SK-N-SH (cell line): ENCODE data around the gene MAU2. TPM values are rescaled to one million over a fixed set of nuclear protein-coding genes. Genes with fewer than 3 reads are reported as not detected.

Source experiments
- CTCF ChIA-PET: fragments of 300-600, 350-600 bp; formaldehyde crosslinking; extraction: SDS; loops from one replicate; lab custom pipeline; 2021; lab: Yijun Ruan, JAX
- POLR2A ChIA-PET: fragments of 350-600 bp; sonication (Branson Sonifier 250); formaldehyde crosslinking; extraction: SDS; loops from one replicate; lab custom pipeline; 2020; ENCODE audit warnings: antibody characterized with exemption, inconsistent platforms; lab: Yijun Ruan, JAX
- DNase-seq: peaks from one replicate; pipeline ENCODE4 v3.0.0; 2012
- H2AFZ ChIP-seq: fragments of 200-600 bp; sonication (generic); 2 replicates; pipeline ENCODE4 v1.8.1; 2016; ENCODE audit warnings: antibody characterized with exemption, mild to moderate bottlenecking, low read depth
- H3F3A ChIP-seq: fragments of 200-600 bp; sonication (generic); replicated peaks from 2 replicates; pipeline ENCODE3; 2016; ENCODE audit warnings: antibody characterized with exemption, mild to moderate bottlenecking; ENCODE audit not compliant: insufficient read depth
- H3K27ac ChIP-seq, 2 experiments: fragments of 200-500 bp in 1 of 2; fragments of 200-600 bp in 1 of 2; sonication (Bioruptor generic) in 1 of 2; sonication (generic), shearing (Covaris generic) in 1 of 2; 2 replicates each; pipeline versions ENCODE4 v1.5.1 to v1.6.1; 2014 to 2016; ENCODE audit warnings: low read depth in 2 of 2, inconsistent platforms in 1 of 2, low read length in 1 of 2, mild to moderate bottlenecking in 1 of 2, mixed read lengths in 1 of 2
- H3K27me3 ChIP-seq: fragments of 200-600 bp; sonication (generic), shearing (Covaris generic); 2 replicates; pipeline ENCODE4 v1.6.1; 2016; ENCODE audit warnings: mixed run types; ENCODE audit not compliant: insufficient read depth
- H3K36me3 ChIP-seq, 2 experiments: fragments of 200-500 bp in 1 of 2; fragments of 200-600 bp in 1 of 2; sonication (Bioruptor generic) in 1 of 2; sonication (generic) in 1 of 2; replicated peaks in 1 of 2; 2 replicates each; pipeline versions ENCODE3 to v1.5.1; 2014 to 2016; ENCODE audit warnings: low read length in 1 of 2, mild to moderate bottlenecking in 1 of 2; ENCODE audit not compliant: insufficient read depth in 2 of 2, control insufficient read depth in 1 of 2
- H3K4me1 ChIP-seq, 2 experiments: fragments of 200-500 bp in 1 of 2; fragments of 200-600 bp in 1 of 2; sonication (Bioruptor generic) in 1 of 2; sonication (generic), shearing (Covaris generic) in 1 of 2; 2 replicates each; pipeline versions ENCODE4 v1.5.1 to v1.6.1; 2014 to 2016; ENCODE audit warnings: low read depth in 1 of 2, low read length in 1 of 2, mixed run types in 1 of 2; ENCODE audit not compliant: insufficient read depth in 2 of 2, control insufficient read depth in 1 of 2
- H3K4me2 ChIP-seq: fragments of 200-600 bp; sonication (generic), shearing (Covaris generic); 2 replicates; pipeline ENCODE4 v1.6.1; 2017; ENCODE audit warnings: mixed run types
- H3K4me3 ChIP-seq, 2 experiments: fragments of 200-500 bp in 1 of 2; fragments of 200-600 bp in 1 of 2; sonication (Bioruptor generic) in 1 of 2; sonication (generic), shearing (Covaris generic) in 1 of 2; 2 replicates each; pipeline versions ENCODE4 v1.5.1 to v1.8.1; 2014 to 2016; ENCODE audit warnings: low read depth in 2 of 2, inconsistent platforms in 1 of 2, low read length in 1 of 2, mild to moderate bottlenecking in 1 of 2, mixed read lengths in 1 of 2, moderate library complexity in 1 of 2
- H3K79me2 ChIP-seq: fragments of 200-600 bp; sonication (generic); 2 replicates; pipeline ENCODE4 v1.8.1; 2017; ENCODE audit warnings: mild to moderate bottlenecking; ENCODE audit not compliant: insufficient read depth
- H3K9ac ChIP-seq: fragments of 200-600 bp; sonication (generic); 2 replicates; pipeline ENCODE4 v1.6.1; 2017; ENCODE audit warnings: mixed run types
- H3K9me2 ChIP-seq: fragments of 200-600 bp; sonication (generic); 2 replicates; pipeline ENCODE4 v1.6.1; 2017; ENCODE audit warnings: mixed run types
- H3K9me3 ChIP-seq: fragments of 200-600 bp; sonication (generic); 2 replicates; pipeline ENCODE4 v1.6.1; 2017; ENCODE audit warnings: mixed run types, mild to moderate bottlenecking, moderate library complexity
- H4K20me1 ChIP-seq: fragments of 200-600 bp; sonication (generic); 2 replicates; pipeline ENCODE4 v1.6.1; 2017; ENCODE audit warnings: mild to moderate bottlenecking, mixed run types; ENCODE audit not compliant: insufficient read depth
- CHD2 ChIP-seq: fragments of 150-350 bp; IDR thresholded peaks from 2 replicates; pipeline ENCODE4 v1.6.1; 2018; ENCODE audit warnings: low read length; ENCODE audit not compliant: partially characterized antibody
- CTCF ChIP-seq: fragments of 200-600 bp; sonication (generic); IDR thresholded peaks from 2 replicates; pipeline ENCODE4 v1.6.1; 2017; ENCODE audit warnings: antibody characterized with exemption, mild to moderate bottlenecking, moderate library complexity
- ELF1 ChIP-seq: IDR thresholded peaks from 2 replicates; pipeline ENCODE4 v1.4.0; 2012
- EP300 ChIP-seq, 2 experiments: IDR thresholded peaks; 2 replicates each; pipeline versions ENCODE4 v1.4.0 to v1.6.1; 2012; ENCODE audit warnings: borderline replicate concordance in 1 of 2, low read depth in 1 of 2, low read length in 1 of 2
- EZH2phosphoT487 ChIP-seq: fragments of 200-600 bp; sonication (generic); IDR thresholded peaks from 2 replicates; pipeline ENCODE4 v1.6.1; 2017; ENCODE audit warnings: low read depth, mixed run types, mild to moderate bottlenecking, antibody characterized with exemption, moderate library complexity, borderline replicate concordance
- FOXM1 ChIP-seq: IDR thresholded peaks from 2 replicates; pipeline ENCODE4 v1.4.0; 2012; ENCODE audit warnings: low read depth, mild to moderate bottlenecking
- GABPA ChIP-seq: IDR thresholded peaks from 2 replicates; pipeline ENCODE4 v1.4.0; 2012; ENCODE audit warnings: low read depth, mild to moderate bottlenecking
- GATA2 ChIP-seq: sonication (generic); formaldehyde crosslinking; IDR thresholded peaks from 2 replicates; pipeline ENCODE4 v1.5.0; 2020; ENCODE audit warnings: mild to moderate bottlenecking, missing genetic modification reagents
- IRF3 ChIP-seq: fragments of 150-350 bp; IDR thresholded peaks from 2 replicates; pipeline ENCODE4 v1.6.1; 2016; ENCODE audit warnings: mild to moderate bottlenecking, low read depth, low read length
- MAX ChIP-seq: IDR thresholded peaks from 2 replicates; pipeline ENCODE4 v1.4.0; 2012; ENCODE audit warnings: low read depth
- PBX3 ChIP-seq: IDR thresholded peaks from 2 replicates; pipeline ENCODE4; 2012
- POLR2AphosphoS5 ChIP-seq: IDR thresholded peaks from 2 replicates; pipeline ENCODE4 v1.6.1; 2012; ENCODE audit warnings: low read depth, low read length
- RCOR1 ChIP-seq: fragments of 150-350 bp; IDR thresholded peaks from 2 replicates; pipeline ENCODE4 v1.6.1; 2017; ENCODE audit warnings: antibody characterized with exemption, low read length
- RFX5 ChIP-seq: IDR thresholded peaks from 2 replicates; pipeline ENCODE4 v1.6.1; 2012; ENCODE audit warnings: mild to moderate bottlenecking, improper control_type of control experiment, low read length
- SIN3A ChIP-seq: IDR thresholded peaks from 2 replicates; pipeline ENCODE4 v1.6.1; 2012; ENCODE audit warnings: low read depth, mild to moderate bottlenecking, low read length, moderate library complexity, borderline replicate concordance
- SMC3 ChIP-seq: IDR thresholded peaks from 2 replicates; pipeline ENCODE4 v1.6.1; 2012; ENCODE audit warnings: low read depth, low read length, improper control_type of control experiment
- TAF1 ChIP-seq: IDR thresholded peaks from 2 replicates; pipeline ENCODE4 v1.6.1; 2012; ENCODE audit warnings: low read depth, mild to moderate bottlenecking, low read length, moderate library complexity, borderline replicate concordance
- TCF12 ChIP-seq: IDR thresholded peaks from 2 replicates; pipeline ENCODE4 v1.4.0; 2012
- USF2 ChIP-seq: fragments of 150-350 bp; IDR thresholded peaks from 2 replicates; pipeline ENCODE4 v1.6.1; 2017; ENCODE audit warnings: antibody characterized with exemption, low read length, low read depth, borderline replicate concordance
- YY1 ChIP-seq: IDR thresholded peaks from 2 replicates; pipeline ENCODE4 v1.4.0; 2012; ENCODE audit warnings: low read depth, mild to moderate bottlenecking
- ZBTB33 ChIP-seq: IDR thresholded peaks from 2 replicates; pipeline ENCODE4 v1.4.0; 2012; ENCODE audit warnings: low read depth, borderline replicate concordance
- WGBS: methylation state at CpG from one replicate; pipeline ENCODE4 v1.1.6; 2017; ENCODE audit warnings: low lambda C conversion rate; 5-methylcytosine and 5-hydroxymethylcytosine counted together
- polyA plus RNA-seq, 3 experiments: library from polyadenylated mRNA; depleted of rRNA; stranded (reverse); fragments of >200 nt; gene quantifications; 2 replicates each; pipeline ENCODE4 v1.2.3, GENCODE V29; 2012

The MAU2 gene
- polyA plus RNA-seq, 1 of the 3 experiments (the other 2 are of a cell fraction), result 17.6 TPM

GRCh38 chr19:19385131-19385895 is 64.7 kb downstream of the MAU2 start:
- DNase-seq, result peak; percentile 98
- Histone ChIP-seq H3K4me2 (peak overlapping the region; percentile 82), H4K20me1 (no peaks in the 10 kb centered on the region), H3K9me3 (no peaks in the 10 kb centered on the region), H3K27ac (peak overlapping the region; percentile 51 to 80; a peak in 3 of 4 replicates), H3K27me3 (no peaks in the 10 kb centered on the region), H3K79me2 (peaks cover 43% of the 10 kb centered on the region), H3K9ac (peak overlapping the region; percentile 72; the same call in 1 of the 2 replicates), H3K9me2 (no peaks in the 10 kb centered on the region), H3K4me3 (peak overlapping the region; percentile 77 to 88), H3K36me3 (no peaks in the 10 kb centered on the region), H2AFZ (peak overlapping the region; percentile 86), H3K4me1 (peaks cover 0 to 15% of the 10 kb centered on the region in 2 experiments; a peak in 1 of 4 replicates), H3F3A (peaks cover 5% of the 10 kb centered on the region)
- 0 out of 2 replicates have a peak, but pooled peaks have one; percentile 7 for TF ChIP-seq CTCF
- peak; percentile 99 for TF ChIP-seq RFX5
- no peak for TF ChIP-seq YY1
- no peak for TF ChIP-seq TCF12
- no peak for TF ChIP-seq GATA2
- peak; percentile 81 for TF ChIP-seq MAX
- no peak for TF ChIP-seq FOXM1
- 0 out of 2 replicates have a peak, but pooled peaks have one; percentile 16 for TF ChIP-seq ZBTB33
- peak; percentile 65 for TF ChIP-seq GABPA
- TF ChIP-seq EZH2phosphoT487, result no peak
- peak in 1 of 2 experiments; percentile 60; a peak in 1 of 4 replicates for TF ChIP-seq EP300 (IDR thresholded peaks at IDR 0.05; ENCODE audit: borderline replicate concordance in 1 of 2, low read depth in 1 of 2, low read length in 1 of 2)
- peak; percentile 87 for TF ChIP-seq IRF3
- peak; percentile 100 for TF ChIP-seq ELF1
- peak; percentile 27; the same call in 1 of the 2 replicates for TF ChIP-seq SIN3A
- no peak; the same call in 1 of the 2 replicates for TF ChIP-seq TAF1
- peak; percentile 96 for TF ChIP-seq CHD2
- no peak for TF ChIP-seq USF2
- no peak for TF ChIP-seq SMC3
- peak; percentile 55; the same call in 1 of the 2 replicates for TF ChIP-seq POLR2AphosphoS5
- TF ChIP-seq PBX3, result peak; percentile 100
- TF ChIP-seq RCOR1, result no peak
- ChIA-PET CTCF (interaction anchor here (0.7 to 1.3 kb wide), 4 partner anchors 24 to 105 kb away, joined by 3 to 4 read pairs (median 4); no protein-coding TSS in a partner anchor), POLR2A (interaction anchor here (0.6 to 0.9 kb wide), 4 partner anchors 17 to 249 kb away, joined by 3 read pairs; partner anchors contain the start of genes GATAD2A and NDUFA13)
- no CpG with 5 or more reads among the region's 75 CpGs for WGBS
